HepG2 (cell line): ENCODE measurements around the gene UBR3. TPM values are rescaled to one million over a fixed set of nuclear protein-coding genes. Genes with fewer than 3 reads are reported as not detected.

Source experiments
- ATAC-seq: fragments of 200-7000 bp; cut with Tn5 transposase; 3 replicates; pipeline ENCODE4 v1.9.1; 2020; ENCODE audit warnings: mild to moderate bottlenecking, moderate library complexity
- BruUV-seq: library from RNA; stranded (reverse); fragments of 400-500 nt; replicated peaks from 2 replicates; lab custom pipeline; 2021; lab: Mats Ljungman, UMichigan
- CTCF ChIA-PET: fragments of 300-600 bp; formaldehyde crosslinking; extraction: SDS; loops from one replicate; lab custom pipeline; 2021; ENCODE audit warnings: low total read pairs, inconsistent platforms, low intra/inter-chr PET ratio; lab: Yijun Ruan, JAX
- POLR2A ChIA-PET: fragments of 350-600 bp; sonication (Branson Sonifier 250); formaldehyde crosslinking; loops from one replicate; lab custom pipeline; 2020; ENCODE audit warnings: antibody characterized with exemption, inconsistent platforms; lab: Yijun Ruan, JAX
- DNase-seq: peaks from one replicate; pipeline ENCODE4 v3.0.0-alpha.2; 2015; ENCODE audit warnings: low spot score
- FAIRE-seq: peaks from 3 replicates; lab custom pipeline; 2011; peaks lifted over from hg19 to GRCh38; lab: Jason Lieb, UNC
- H2AFZ ChIP-seq: one replicate; pipeline ENCODE4 v1.6.1; 2011; ENCODE audit warnings: low read length, inconsistent platforms
- H3K27ac ChIP-seq: fragments of 300-600 bp; 3 replicates; pipeline ENCODE4 v1.8.0; 2011; ENCODE audit warnings: mixed run types, mild to moderate bottlenecking, mixed read lengths, low read length, inconsistent platforms; ENCODE audit not compliant: insufficient read depth; ENCODE audit errors: extremely low read length
- H3K27me3 ChIP-seq, 2 experiments: fragments of 200-600 bp in 1 of 2; 2 replicates in 1 of 2; 3 replicates in 1 of 2; pipeline versions ENCODE4 v1.6.0 to v1.8.0; 2011; ENCODE audit warnings: low read length in 2 of 2, mild to moderate bottlenecking in 2 of 2, moderate library complexity in 2 of 2, inconsistent platforms in 1 of 2; ENCODE audit not compliant: insufficient read depth in 2 of 2, control insufficient read depth in 1 of 2
- H3K36me3 ChIP-seq, 2 experiments: fragments of 200-600 bp in 1 of 2; replicated peaks in 1 of 2; 2 replicates in 1 of 2; 3 replicates in 1 of 2; pipeline versions ENCODE4 v1.5.1 to v1.8.0; 2011; ENCODE audit warnings: low read length in 2 of 2, inconsistent platforms in 1 of 2; ENCODE audit not compliant: insufficient read depth in 2 of 2, control insufficient read depth in 1 of 2
- H3K4me1 ChIP-seq: 2 replicates; pipeline ENCODE4 v1.5.1; 2012; ENCODE audit warnings: low read length, inconsistent platforms; ENCODE audit not compliant: insufficient read depth
- H3K4me2 ChIP-seq: 2 replicates; pipeline ENCODE4 v1.6.0; 2011; ENCODE audit warnings: low read depth, low read length, inconsistent platforms
- H3K4me3 ChIP-seq, 3 experiments: fragments of 200-600 bp in 1 of 3; sonication (generic), shearing (Covaris generic) in 1 of 3; replicated peaks in 1 of 3; 2 replicates each; pipeline ENCODE4 v1.5.1; 2011 to 2016; ENCODE audit warnings: low read length in 3 of 3, inconsistent platforms in 2 of 3, low read depth in 2 of 3, mild to moderate bottlenecking in 2 of 3, control low read depth in 1 of 3, mixed read lengths in 1 of 3; ENCODE audit not compliant: insufficient read depth in 1 of 3
- H3K79me2 ChIP-seq: one replicate; pipeline ENCODE4 v1.6.1; 2011; ENCODE audit warnings: low read length, inconsistent platforms; ENCODE audit not compliant: insufficient read depth
- H3K9ac ChIP-seq: 2 replicates; pipeline ENCODE4 v1.6.0; 2011; ENCODE audit warnings: mild to moderate bottlenecking, low read depth, low read length, inconsistent platforms; ENCODE audit not compliant: insufficient read depth
- H3K9me3 ChIP-seq: 2 replicates; pipeline ENCODE4 v1.5.1; 2012; ENCODE audit warnings: mild to moderate bottlenecking, low read length
- H4K20me1 ChIP-seq: 2 replicates; pipeline ENCODE4 v1.6.0; 2011; ENCODE audit warnings: inconsistent platforms, mild to moderate bottlenecking, low read length, moderate library complexity; ENCODE audit not compliant: insufficient read depth
- CREM ChIP-seq, 2 experiments: sonication (generic) in 1 of 2; formaldehyde crosslinking in 1 of 2; IDR thresholded peaks; 2 replicates each; pipeline versions ENCODE4 v1.4.0 to v1.6.1; 2016 to 2020; ENCODE audit warnings: antibody characterized with exemption in 1 of 2, mild to moderate bottlenecking in 1 of 2, missing genetic modification reagents in 1 of 2
- KMT2A ChIP-seq: sonication (generic); formaldehyde crosslinking; IDR thresholded peaks from 2 replicates; pipeline ENCODE4 v1.4.0; 2020; ENCODE audit warnings: missing genetic modification reagents
- RAD51 ChIP-seq: fragments of 450-650 bp; IDR thresholded peaks from 2 replicates; pipeline ENCODE4 v1.6.1; 2016; ENCODE audit warnings: borderline replicate concordance
- RFX1 ChIP-seq: fragments of 450-650 bp; IDR thresholded peaks from 2 replicates; pipeline ENCODE4 v1.6.1; 2017
- SIN3A ChIP-seq: IDR thresholded peaks from 2 replicates; pipeline ENCODE4 v1.6.1; 2011; ENCODE audit warnings: low read depth, mild to moderate bottlenecking, control low read depth, low read length, borderline replicate concordance
- ZNF224 ChIP-seq: sonication (generic); formaldehyde crosslinking; IDR thresholded peaks from 2 replicates; pipeline ENCODE4 v1.5.0; 2020; ENCODE audit warnings: mild to moderate bottlenecking, missing genetic modification reagents
- ZNF775 ChIP-seq: sonication (generic); formaldehyde crosslinking; IDR thresholded peaks from 2 replicates; pipeline ENCODE4 v1.4.0; 2020; ENCODE audit warnings: missing genetic modification reagents, mild to moderate bottlenecking, moderate library complexity, borderline replicate concordance
- WGBS: methylation state at CpG from one replicate; pipeline ENCODE4 v1.1.6; 2017; ENCODE audit warnings: low lambda C conversion rate; 5-methylcytosine and 5-hydroxymethylcytosine counted together
- in situ Hi-C: cut with HindIII; loops from 2 replicates; pipeline ENCODE4 v1.10.0; 2017; ENCODE audit warnings: low pct_unique_long_range_greater_than_20kb; ENCODE audit not compliant: extremely low pct_ligation_motif_present
- intact Hi-C: fragments of 100-400 bp; cut with micrococcal nuclease; formaldehyde crosslinking; loops from one replicate; pipeline ENCODE4 v1.10.0; 2022; ENCODE audit not compliant: unreplicated experiment
- polyA plus RNA-seq, 8 experiments: library from polyadenylated mRNA; depleted of rRNA in 3 of 8; stranded (reverse) in 7 of 8; unstranded in 1 of 8; fragments of >200 nt; fragmentation: Illumina TruSeq in 4 of 8; extraction: Trizol in 4 of 8; gene quantifications; 2 replicates each; pipeline versions ENCODE4 v1.2.1 to v1.2.3, GENCODE V29; 2011 to 2016; ENCODE audit warnings: low read depth in 4 of 8, missing spikeins in 1 of 8, mixed read lengths in 1 of 8; ENCODE audit not compliant: insufficient read depth in 1 of 8
- total RNA-seq, 5 experiments: library from RNA; depleted of rRNA; stranded (reverse); fragments of >200 nt; fragmentation: Illumina TruSeq; extraction: Trizol; gene quantifications; 2 replicates each; pipeline ENCODE4 v1.2.3, GENCODE V29; 2016; ENCODE audit warnings: low read depth in 1 of 5
- TF ChIP-seq, protein P1 (sequence below): sonication (generic); formaldehyde crosslinking; IDR thresholded peaks from 2 replicates; pipeline ENCODE4 v1.5.1; 2020; ENCODE audit warnings: mild to moderate bottlenecking, missing genetic modification reagents
- TF ChIP-seq, protein P2 (sequence below): IDR thresholded peaks from 2 replicates; pipeline ENCODE4 v1.6.1; 2016; ENCODE audit warnings: mild to moderate bottlenecking, missing biosample characterization, missing genetic modification reagents

UBR3 gene
- total and polyA plus RNA-seq, 2 of the 13 experiments (the other 11 are each of a cell fraction or from before 2014, with no cell fraction given): 15.1 to 28.0 TPM

DNA sequence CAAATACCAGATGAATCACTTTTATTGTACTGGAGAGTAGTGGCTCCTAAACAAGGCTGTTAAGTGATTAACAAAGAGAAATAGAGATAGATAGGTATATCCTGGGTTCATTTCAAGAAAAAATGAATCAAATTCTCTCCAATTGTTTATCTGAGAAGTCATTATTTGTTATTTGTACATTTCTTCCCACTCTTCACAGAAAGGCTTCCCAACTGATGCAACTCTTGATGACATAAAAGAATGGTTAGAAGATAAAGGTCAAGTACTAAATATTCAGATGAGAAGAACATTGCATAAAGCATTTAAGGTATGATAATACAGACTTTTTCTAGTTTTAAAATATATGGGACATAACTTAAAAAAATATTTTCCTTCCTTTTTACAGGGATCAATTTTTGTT, 20.7 kb upstream of the UBR3 start:
- peaks cover 27% of the 10 kb centered on the region for H3K79me2 ChIP-seq
- DNase-seq (no peak), ATAC-seq (no peak), FAIRE-seq (no peak)
- intact Hi-C loops: no loop called here
- H3K36me3 ChIP-seq: peaks cover 25 to 78% of the 10 kb centered on the region in 2 experiments
- ChIA-PET POLR2A (no interaction called here), CTCF (no interaction called here)
- no TSS peak for BruUV-seq
- H3K27me3 ChIP-seq: no peaks in the 10 kb centered on the region
- no peak overlapping the region for H3K9ac ChIP-seq
- H3K4me2 ChIP-seq: no peak overlapping the region
- H3K4me1 ChIP-seq: peaks cover 24% of the 10 kb centered on the region
- H3K27ac ChIP-seq: no peak overlapping the region
- TF ChIP-seq, protein P1, sequence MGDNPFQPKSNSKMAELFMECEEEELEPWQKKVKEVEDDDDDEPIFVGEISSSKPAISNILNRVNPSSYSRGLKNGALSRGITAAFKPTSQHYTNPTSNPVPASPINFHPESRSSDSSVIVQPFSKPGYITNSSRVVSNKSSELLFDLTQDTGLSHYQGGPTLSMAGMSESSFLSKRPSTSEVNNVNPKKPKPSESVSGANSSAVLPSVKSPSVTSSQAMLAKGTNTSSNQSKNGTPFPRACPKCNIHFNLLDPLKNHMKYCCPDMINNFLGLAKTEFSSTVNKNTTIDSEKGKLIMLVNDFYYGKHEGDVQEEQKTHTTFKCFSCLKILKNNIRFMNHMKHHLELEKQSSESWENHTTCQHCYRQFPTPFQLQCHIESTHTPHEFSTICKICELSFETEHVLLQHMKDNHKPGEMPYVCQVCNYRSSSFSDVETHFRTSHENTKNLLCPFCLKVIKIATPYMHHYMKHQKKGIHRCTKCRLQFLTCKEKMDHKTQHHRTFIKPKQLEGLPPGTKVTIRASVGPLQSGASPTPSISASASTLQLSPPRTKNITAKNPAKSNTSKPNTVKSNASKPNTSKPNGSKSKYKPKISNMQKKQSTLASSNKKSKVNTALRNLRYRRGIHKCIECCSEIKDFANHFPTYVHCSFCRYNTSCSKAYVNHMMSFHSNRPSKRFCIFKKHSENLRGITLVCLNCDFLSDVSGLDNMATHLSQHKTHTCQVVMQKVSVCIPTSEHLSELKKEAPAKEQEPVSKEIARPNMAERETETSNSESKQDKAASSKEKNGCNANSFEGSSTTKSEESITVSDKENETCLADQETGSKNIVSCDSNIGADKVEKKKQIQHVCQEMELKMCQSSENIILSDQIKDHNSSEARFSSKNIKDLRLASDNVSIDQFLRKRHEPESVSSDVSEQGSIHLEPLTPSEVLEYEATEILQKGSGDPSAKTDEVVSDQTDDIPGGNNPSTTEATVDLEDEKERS (CRISPR knock-in tag): no peak
- TF ChIP-seq CREM (IDR thresholded peaks at IDR 0.05) (0 out of 2 replicates have a peak, but pooled peaks have one; percentile 23), CREM (CRISPR knock-in tag; IDR thresholded peaks at IDR 0.05) (no peak)
- H3K9me3 ChIP-seq: no peaks in the 10 kb centered on the region
- peaks cover 4% of the 10 kb centered on the region; the same call in 1 of the 2 replicates for H4K20me1 ChIP-seq
- H3K4me3 ChIP-seq: no peak overlapping the region
- H2AFZ ChIP-seq: no peak overlapping the region
- in situ Hi-C loops: no loop called here

DNA sequence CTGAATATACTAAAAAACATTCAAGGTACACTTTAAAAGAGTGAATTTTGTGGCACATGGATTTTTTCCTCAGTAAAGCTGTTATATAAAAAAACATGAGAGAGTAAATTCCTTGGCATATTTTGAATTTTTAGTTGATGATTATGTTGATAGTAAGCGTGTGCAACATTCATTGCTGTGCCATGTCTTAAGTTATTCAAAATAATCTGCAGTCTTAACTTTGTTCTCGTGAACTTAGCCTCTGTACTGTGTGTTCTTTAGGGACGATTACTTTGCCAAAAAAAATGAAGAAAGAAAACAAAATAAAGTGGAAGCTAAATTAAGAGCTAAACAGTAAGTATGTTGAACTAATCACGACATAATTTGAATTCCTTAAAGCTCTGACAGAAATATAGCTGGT, 19.0 kb upstream of the UBR3 start:
- FAIRE-seq (no peak), ATAC-seq (no peak), DNase-seq (no peak)
- peaks cover 7% of the 10 kb centered on the region; the same call in 1 of the 2 replicates for H4K20me1 ChIP-seq
- intact Hi-C loops (no loop called here), in situ Hi-C loops (no loop called here)
- H3K4me2 ChIP-seq: no peak overlapping the region
- H3K36me3 ChIP-seq: peaks cover 22 to 78% of the 10 kb centered on the region in 2 experiments
- POLR2A ChIA-PET: interaction anchor here (0.6 to 1.1 kb wide), 2 partner anchors 10 to 17 kb away, joined by 3 to 4 read pairs; partner anchors contain the start of gene SSB
- peaks cover 10% of the 10 kb centered on the region for H3K79me2 ChIP-seq
- TF ChIP-seq KMT2A (CRISPR knock-in tag): no peak
- TF ChIP-seq, protein P2, sequence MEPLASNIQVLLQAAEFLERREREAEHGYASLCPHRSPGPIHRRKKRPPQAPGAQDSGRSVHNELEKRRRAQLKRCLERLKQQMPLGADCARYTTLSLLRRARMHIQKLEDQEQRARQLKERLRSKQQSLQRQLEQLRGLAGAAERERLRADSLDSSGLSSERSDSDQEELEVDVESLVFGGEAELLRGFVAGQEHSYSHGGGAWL: no peak
- TF ChIP-seq RFX1: no peak
- no peak for TF ChIP-seq ZNF775 (CRISPR knock-in tag)
- TF ChIP-seq RAD51: no peak
- no peak for TF ChIP-seq ZNF224 (CRISPR knock-in tag)
- no peak for TF ChIP-seq SIN3A
- CTCF ChIA-PET: no interaction called here
- BruUV-seq: no TSS peak
- no peak overlapping the region for H3K4me3 ChIP-seq
- no peak overlapping the region for H3K27ac ChIP-seq
- no peaks in the 10 kb centered on the region for H3K27me3 ChIP-seq
- WGBS: 96% methylated on average over 4 of the region's 4 CpGs
- no peaks in the 10 kb centered on the region for H3K9me3 ChIP-seq
- H3K9ac ChIP-seq: no peak overlapping the region
- H3K4me1 ChIP-seq: peaks cover 10% of the 10 kb centered on the region
- H2AFZ ChIP-seq: no peak overlapping the region
